ENCODE measurements around the gene PDCD1.
A peak's percentile ranks its signal among the peaks of the same experiment; 100 is the strongest.
"Not testable (repeated sequence)": the region's sequence is repeated elsewhere in the genome, so short reads cannot be mapped to it uniquely, and the experiment has no call there.

Gene PDCD1

GRCh38 chr2:241876528-241877196, 18.0 kb upstream of the PDCD1 start:
- no peak for DNase-seq

DNA sequence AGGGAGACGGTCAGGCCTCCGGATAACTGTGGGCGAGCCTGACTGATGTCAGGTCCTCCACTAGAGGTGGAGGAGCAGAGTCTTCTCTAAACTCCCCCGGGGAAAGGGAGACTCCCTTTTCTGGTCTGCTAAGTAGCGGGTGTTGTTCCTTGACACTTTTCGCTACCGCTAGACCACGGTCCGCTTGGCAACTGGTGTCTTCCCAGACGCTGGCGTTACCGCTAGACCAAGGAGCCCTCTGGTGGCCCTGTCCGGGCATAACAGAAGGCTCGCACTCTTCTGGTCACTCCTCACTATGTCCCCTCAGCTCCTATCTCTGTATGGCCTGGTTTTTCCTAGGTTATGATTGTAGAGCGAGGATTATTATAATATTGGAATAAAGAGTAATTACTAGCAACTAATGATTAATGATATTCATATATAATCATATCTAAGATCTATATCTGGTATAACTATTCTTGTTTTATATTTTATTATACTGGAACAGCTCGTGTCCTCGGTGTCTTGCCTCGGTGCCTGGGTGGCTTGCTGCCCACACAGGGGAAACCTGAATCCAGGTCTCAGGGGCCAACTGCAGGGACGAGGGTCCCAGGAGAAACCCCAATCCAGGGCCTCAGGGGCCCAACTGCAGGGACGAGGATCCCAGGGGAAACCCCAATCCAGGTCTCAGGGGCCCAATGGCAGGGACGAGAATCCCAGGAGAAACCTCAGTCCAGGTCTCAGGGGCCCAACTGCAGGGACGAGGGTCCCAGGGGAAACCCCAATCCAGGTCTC, 17.2 kb upstream of the PDCD1 start:
- DNase-seq, result not testable (repeated sequence)

DNA sequence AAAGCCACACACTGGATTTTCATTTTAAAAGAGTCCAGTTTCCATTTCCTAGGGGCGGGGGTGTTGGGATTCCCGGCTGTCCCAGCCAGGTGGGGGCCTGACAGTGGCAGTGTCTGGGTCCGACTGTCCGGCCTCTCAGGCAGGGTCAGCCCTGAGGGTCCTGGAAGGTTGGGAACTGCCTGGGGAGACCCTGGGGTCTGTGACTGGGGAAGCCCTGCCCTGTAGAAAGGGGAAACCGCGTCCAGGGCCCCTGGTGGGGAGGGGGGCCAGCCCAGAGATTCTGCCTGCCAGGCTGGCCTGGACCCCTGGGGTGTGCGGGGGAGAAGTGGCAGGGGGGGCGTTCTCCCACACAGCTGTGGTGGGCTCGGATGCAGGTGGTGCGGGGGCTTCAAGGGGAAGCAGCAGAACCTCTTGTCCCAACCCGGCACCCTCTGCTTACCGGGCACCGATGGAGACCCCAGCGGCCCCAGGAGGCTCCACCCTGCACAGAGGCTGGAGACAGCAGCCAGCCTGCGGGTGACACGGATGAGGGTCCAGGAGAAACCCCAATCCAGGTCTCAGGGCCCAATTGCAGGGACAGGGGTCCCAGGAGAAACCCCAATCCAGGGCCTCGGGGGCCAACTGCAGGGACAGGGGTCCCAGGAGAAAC, 15.7 kb upstream of the PDCD1 start:
- no peak for DNase-seq

DNA sequence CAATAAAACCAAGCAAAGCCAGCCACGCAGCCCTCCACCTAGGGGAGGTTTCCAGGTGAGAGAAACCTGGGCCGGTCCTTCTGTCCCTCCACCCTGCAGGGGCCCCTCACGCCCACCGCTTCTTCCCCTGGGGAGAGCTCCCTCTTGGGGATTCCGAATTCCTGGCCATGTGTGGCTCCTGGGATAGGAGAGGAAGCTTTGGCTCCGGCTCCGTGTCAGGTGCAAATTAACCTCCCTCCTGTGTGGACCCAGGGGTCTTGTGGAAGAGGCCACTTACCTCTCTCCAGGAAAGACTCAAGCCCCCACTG, 15.1 kb upstream of the PDCD1 start:
- no peak for DNase-seq

GRCh38 chr2:241873081-241873802, 14.5 kb upstream of the PDCD1 start:
- DNase-seq, result no peak

DNA sequence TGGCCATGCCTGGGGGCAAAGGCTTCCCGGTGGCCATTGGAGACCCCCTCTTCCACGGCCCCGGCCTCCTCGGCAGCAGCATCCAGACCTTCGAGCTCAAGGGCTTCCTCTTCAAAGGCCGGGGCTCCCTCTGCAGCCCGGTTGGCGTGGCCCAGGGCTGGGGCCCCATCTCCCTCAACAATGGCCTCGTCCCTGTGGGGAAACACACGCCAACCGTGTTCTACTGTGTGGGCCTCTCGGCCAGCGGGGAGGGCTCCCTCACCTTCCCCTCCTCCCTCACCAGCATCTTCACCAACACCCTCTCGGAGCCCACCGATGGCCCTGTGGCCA, 13.6 kb upstream of the PDCD1 start:
- DNase-seq, result no peak

- no peak for DNase-seq
Observed at GRCh38 chr2:241871538-241872312, 13.0 kb upstream of the PDCD1 start.

- DNase-seq, result peak; percentile 63
Observed at GRCh38 chr2:241870611-241871537, 12.2 kb upstream of the PDCD1 start.

DNA sequence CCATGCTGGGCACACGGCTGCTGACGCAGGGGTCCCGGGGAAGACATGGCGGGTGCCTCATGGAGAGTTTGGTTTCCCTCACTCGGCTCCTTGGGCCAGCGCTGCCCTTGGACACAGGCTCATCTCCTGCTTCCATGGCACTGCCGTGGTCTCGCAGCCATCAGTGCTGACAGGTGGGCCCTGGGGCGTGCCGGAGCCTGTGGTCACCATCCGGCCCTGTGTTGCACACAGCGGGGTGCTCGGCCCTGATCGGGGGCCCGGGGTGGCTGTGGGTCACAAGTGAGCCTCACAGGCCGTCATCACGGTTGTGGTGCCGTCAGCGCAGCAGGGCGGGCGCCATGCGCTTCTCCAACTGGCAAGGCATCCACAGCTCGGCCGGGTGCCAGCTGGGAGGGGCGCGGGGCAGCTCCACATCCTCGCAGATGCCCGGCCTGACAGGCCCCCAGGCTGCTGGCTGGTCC, 11.4 kb upstream of the PDCD1 start:
- DNase-seq, result no peak

DNA sequence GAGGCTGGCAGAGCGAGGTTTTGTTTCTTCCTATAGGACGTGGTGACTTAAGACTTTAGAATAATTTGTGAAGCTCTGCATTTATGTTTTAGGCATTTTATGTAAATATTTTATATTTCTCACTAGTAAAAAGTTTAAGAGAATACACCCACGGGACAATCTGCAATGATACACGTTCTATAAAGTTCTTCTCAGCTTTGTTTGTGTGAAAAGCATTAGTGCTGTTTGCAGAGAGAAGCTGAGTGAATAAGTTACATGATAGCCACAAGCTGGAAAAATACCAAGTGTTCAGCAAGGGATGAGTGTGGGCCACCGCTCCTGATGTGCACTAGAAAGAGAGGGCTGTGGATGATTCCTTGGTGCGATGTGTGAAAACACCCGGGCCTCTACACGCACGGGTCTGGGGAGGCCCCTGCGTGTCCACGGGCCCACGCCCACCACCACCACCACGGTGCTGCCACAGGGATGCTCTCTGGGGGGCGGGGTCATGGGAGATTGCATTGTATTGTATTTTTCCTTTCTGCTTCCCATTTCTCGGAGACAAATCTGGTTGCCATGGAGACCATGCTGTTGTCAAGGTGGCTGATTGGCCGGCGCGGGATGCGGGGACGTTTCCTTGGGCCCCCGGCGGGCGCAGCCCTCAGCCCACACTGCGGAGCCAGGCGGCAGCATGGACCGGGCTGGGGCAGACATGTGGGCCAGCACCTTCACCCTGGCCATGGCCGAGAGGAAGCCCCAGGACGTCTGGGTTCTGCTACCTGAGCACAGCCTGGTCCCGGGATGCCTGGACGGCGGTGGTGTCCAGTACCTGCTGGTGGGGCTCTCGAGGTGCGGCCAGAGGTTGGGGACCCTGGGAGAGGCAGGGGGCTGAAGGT, 10.6 kb upstream of the PDCD1 start, which contains the start of gene RTP5:
TSS of gene RTP5 (plus strand) at position 643 of the 875 bp plus-strand sequence. CDS start at position 671, 28 bp downstream.
- DNase-seq, result no peak

DNA sequence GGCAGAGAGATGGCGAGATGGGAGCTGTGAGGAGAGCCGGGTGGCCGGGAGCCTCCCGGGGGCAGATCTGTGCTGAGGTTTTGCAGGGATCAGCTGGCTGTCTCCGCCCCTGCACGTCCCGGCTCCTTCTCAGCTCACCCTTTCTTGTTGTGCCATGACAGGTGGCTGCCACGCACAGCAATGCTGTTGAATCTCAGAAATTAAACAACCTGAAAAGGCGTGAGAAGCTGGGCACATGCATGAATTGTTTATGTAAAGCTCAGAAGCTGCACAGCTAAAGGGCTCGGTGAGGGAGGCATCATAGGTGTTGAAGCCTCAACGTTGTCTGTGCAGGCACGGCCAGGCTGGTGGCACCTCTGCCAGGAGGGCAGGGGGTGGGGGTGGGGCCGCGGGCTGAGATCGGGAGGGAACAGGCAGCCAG, 10.0 kb upstream of the PDCD1 start:
- DNase-seq, result peak; percentile 50

- peak; percentile 69 for DNase-seq
Observed at GRCh38 chr2:241867776-241868420, 9.2 kb upstream of the PDCD1 start.

DNA sequence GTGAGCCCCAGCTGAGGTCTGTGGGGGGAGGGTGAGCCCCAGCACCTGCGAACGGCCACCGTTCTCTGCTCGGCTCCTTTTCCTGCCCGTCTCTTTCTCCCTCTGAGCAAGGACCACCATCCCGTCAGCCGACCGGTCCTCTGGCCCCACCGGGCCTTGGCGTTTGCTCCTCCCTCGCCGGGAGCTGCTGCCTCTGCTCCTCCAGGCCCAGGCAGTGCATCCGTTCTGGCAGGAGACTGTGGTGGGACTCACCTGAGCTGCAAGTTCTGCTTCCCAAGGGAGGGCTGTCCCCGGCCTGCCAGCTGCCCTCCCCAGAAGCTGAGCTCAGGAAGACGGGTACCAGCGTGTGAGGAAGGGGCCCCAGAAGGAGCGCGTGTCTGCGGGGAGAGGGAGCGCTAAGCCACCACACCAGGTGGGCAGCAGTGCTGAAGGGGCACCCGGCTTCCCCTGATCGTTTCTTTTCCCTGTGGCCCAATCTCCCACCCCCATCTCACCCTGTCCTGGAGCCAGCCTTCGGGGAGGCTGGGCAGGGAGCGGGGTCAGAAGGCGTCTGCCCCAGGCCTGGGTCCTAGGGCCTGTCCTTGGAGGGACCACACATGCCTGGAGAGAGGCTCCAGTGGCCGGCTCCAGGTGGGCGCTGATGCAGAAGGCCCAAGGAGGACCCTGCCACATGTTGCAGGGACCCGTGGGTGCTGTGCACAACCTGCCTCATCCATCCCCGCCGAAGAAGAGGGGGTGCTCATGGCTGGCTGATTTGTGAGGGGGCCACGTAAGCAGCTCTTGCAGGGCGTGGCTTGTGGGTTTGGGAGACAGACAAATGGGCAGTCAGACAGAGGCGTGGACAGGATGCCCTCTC, 8.3 kb upstream of the PDCD1 start:
- no peak for DNase-seq

GRCh38 chr2:241865957-241866789, 7.5 kb upstream of the PDCD1 start:
- DNase-seq, result no peak

DNA sequence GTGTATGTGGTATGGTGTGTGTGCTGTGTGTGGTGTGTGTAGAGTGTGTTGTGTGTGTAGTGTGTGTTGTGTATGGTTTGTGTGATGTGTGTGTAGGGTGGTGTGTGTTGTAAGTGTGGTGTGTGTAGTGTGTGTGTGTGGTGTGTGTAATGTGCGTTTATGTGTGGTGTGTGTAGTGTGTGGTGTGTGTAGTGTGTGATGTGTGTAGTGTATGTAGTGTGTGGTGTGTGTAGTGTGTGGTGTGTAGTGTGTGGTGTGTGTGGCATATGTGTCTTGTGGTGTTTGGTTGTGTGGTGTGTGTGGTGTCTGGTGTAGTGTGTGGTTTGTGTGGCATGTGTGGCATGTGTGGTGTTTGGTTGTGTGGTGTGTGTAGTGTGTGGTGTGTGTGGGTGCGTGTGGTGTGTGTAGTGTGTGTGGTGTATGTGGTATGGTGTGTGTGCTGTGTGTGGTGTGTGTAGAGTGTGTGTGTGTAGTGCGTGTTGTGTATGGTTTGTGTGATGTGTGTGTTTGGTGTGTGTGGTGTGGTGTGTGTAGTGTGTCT, 6.8 kb upstream of the PDCD1 start:
- DNase-seq, result peak; percentile 42

GRCh38 chr2:241864850-241865213, 6.1 kb upstream of the PDCD1 start:
- DNase-seq, result no peak

GRCh38 chr2:241864168-241864849, 5.6 kb upstream of the PDCD1 start:
- no peak for DNase-seq
